NCI-H226 (cell line): ENCODE measurements around the gene PPP2R3A.

Source experiments
- DNase-seq: peaks from one replicate; pipeline ENCODE4 v3.0.0-alpha.2; 2015

PPP2R3A gene

DNA sequence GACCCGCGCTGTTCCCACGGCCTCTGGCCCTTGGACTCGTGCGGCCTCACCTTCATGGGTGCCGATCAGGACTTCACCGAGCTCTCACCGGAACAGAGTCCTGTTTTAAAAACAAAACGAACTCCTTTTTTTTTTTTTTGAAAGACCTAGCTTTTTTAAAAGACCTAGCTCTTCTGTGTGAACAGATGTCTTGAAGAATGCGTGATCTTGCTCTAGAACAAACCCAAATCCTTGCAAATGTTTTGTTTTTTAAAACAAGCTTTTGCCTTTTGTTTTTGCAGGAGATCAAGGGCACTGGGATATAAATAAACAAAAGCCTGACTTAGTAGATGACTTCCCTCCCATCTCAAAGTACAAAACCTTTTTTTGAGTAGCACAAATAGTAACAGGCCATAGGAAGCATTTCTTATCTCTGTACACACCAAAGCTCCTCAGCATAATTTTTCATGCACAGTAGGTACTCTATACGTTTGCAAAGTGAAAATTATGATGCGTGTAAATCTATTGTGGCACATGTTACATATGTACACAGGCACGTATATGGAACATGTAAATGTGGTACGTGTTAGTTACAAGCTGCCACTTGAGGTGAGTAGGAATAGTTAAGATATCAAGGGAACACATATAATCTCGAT is 231.7 kb downstream of the PPP2R3A start:
- DNase-seq = no peak
